IMR-90 (cell line): ENCODE data around the gene CNPY4. TPM values are rescaled to one million over a fixed set of nuclear protein-coding genes. Genes with fewer than 3 reads are reported as not detected.

Experiments used
- ATAC-seq: fragments of 200-7000 bp; cut with Tn5 transposase; 2 replicates; pipeline ENCODE4 v1.9.1; 2020; ENCODE audit warnings: low read depth, mild to moderate bottlenecking, moderate library complexity
- BruUV-seq: library from RNA; stranded (reverse); fragments of 400-500 nt; replicated peaks from 2 replicates; lab custom pipeline; 2021; lab: Mats Ljungman, UMichigan
- CTCF ChIA-PET: fragments of 300-600 bp; formaldehyde crosslinking; extraction: SDS; loops from one replicate; lab custom pipeline; 2021; ENCODE audit warnings: antibody characterized with exemption; lab: Yijun Ruan, JAX
- POLR2A ChIA-PET: fragments of 300-600 bp; sonication (Branson Sonifier 250); formaldehyde crosslinking; loops from one replicate; lab custom pipeline; 2022; ENCODE audit warnings: antibody characterized with exemption; ENCODE audit not compliant: unreplicated experiment; lab: Charles Lee
- DNase-seq: peaks from one replicate; pipeline ENCODE4 v3.0.0; 2013
- H2AFZ ChIP-seq: replicated peaks from 2 replicates; pipeline ENCODE3; 2013; ENCODE audit warnings: low read length, mild to moderate bottlenecking; ENCODE audit not compliant: poor library complexity
- H2AK5ac ChIP-seq: 2 replicates; pipeline ENCODE4 v1.6.1; 2013; ENCODE audit warnings: low read depth, low read length, inconsistent platforms
- H2AK9ac ChIP-seq: replicated peaks from 2 replicates; pipeline ENCODE3; 2013; ENCODE audit warnings: mild to moderate bottlenecking, low read depth, low read length, moderate library complexity; ENCODE audit not compliant: poor library complexity
- H2BK120ac ChIP-seq: 2 replicates; pipeline ENCODE4 v1.6.1; 2013; ENCODE audit warnings: low read depth, low read length, inconsistent platforms
- H2BK15ac ChIP-seq: 3 replicates; pipeline ENCODE4 v1.6.1; 2013; ENCODE audit warnings: low read depth, low read length, inconsistent platforms
- H2BK20ac ChIP-seq: 2 replicates; pipeline ENCODE4 v1.6.1; 2013; ENCODE audit warnings: low read depth, mild to moderate bottlenecking, inconsistent platforms, low read length, moderate library complexity
- H2BK5ac ChIP-seq: 2 replicates; pipeline ENCODE4 v1.6.1; 2013; ENCODE audit warnings: mild to moderate bottlenecking, low read depth, low read length, inconsistent platforms; ENCODE audit not compliant: poor library complexity, severe bottlenecking
- H3K14ac ChIP-seq: replicated peaks from 2 replicates; pipeline ENCODE4 v1.6.1; 2013; ENCODE audit warnings: low read depth, low read length, inconsistent platforms
- H3K18ac ChIP-seq: 2 replicates; pipeline ENCODE4 v1.6.1; 2013; ENCODE audit warnings: low read depth, low read length, control low read depth
- H3K23ac ChIP-seq: 2 replicates; pipeline ENCODE4 v1.6.1; 2013; ENCODE audit warnings: low read depth, low read length, inconsistent platforms
- H3K27ac ChIP-seq: 2 replicates; pipeline ENCODE4 v1.5.1; 2013; ENCODE audit warnings: mild to moderate bottlenecking, control low read depth, low read length; ENCODE audit not compliant: insufficient read depth
- H3K27me3 ChIP-seq: 2 replicates; pipeline ENCODE4 v1.6.1; 2013; ENCODE audit warnings: low read length; ENCODE audit not compliant: control insufficient read depth, insufficient read depth
- H3K36me3 ChIP-seq: 2 replicates; pipeline ENCODE4 v1.6.1; 2013; ENCODE audit warnings: low read length, mixed read lengths; ENCODE audit not compliant: control insufficient read depth, insufficient read depth
- H3K4ac ChIP-seq: 2 replicates; pipeline ENCODE4 v1.6.1; 2013; ENCODE audit warnings: low read depth, low read length, inconsistent platforms
- H3K4me1 ChIP-seq: 2 replicates; pipeline ENCODE4 v1.6.1; 2013; ENCODE audit warnings: low read length, mixed read lengths; ENCODE audit not compliant: control insufficient read depth, insufficient read depth
- H3K4me2 ChIP-seq: 2 replicates; pipeline ENCODE4 v1.6.1; 2013; ENCODE audit warnings: low read depth, mild to moderate bottlenecking, control low read depth, low read length, moderate library complexity
- H3K4me3 ChIP-seq: 2 replicates; pipeline ENCODE4 v1.5.1; 2013; ENCODE audit warnings: low read depth, mild to moderate bottlenecking, control low read depth, low read length, moderate library complexity; ENCODE audit not compliant: insufficient read depth
- H3K56ac ChIP-seq: 2 replicates; pipeline ENCODE4 v1.6.1; 2013; ENCODE audit warnings: low read length, inconsistent platforms; ENCODE audit not compliant: insufficient read depth; ENCODE audit errors: extremely low read depth
- H3K79me1 ChIP-seq, 2 experiments: 2 replicates each; pipeline ENCODE4 v1.6.1; 2013; ENCODE audit warnings: low read length in 2 of 2, inconsistent platforms in 1 of 2, low read depth in 1 of 2
- H3K9ac ChIP-seq: 2 replicates; pipeline ENCODE4 v1.6.1; 2013; ENCODE audit warnings: low read depth, low read length, control low read depth
- H3K9me1 ChIP-seq: 2 replicates; pipeline ENCODE4 v1.6.1; 2013; ENCODE audit warnings: low read length, inconsistent platforms; ENCODE audit not compliant: insufficient read depth
- H3K9me3 ChIP-seq: 2 replicates; pipeline ENCODE4 v1.6.1; 2013; ENCODE audit warnings: low read length; ENCODE audit not compliant: control insufficient read depth, insufficient read depth
- H4K20me1 ChIP-seq: 2 replicates; pipeline ENCODE4 v1.6.1; 2013; ENCODE audit warnings: low read length, inconsistent platforms; ENCODE audit not compliant: insufficient read depth
- H4K5ac ChIP-seq: 2 replicates; pipeline ENCODE4 v1.6.1; 2013; ENCODE audit warnings: mild to moderate bottlenecking, low read depth, low read length, control low read depth
- H4K8ac ChIP-seq, 2 experiments: 2 replicates each; pipeline ENCODE4 v1.6.1; 2013; ENCODE audit warnings: low read depth in 2 of 2, low read length in 2 of 2, control low read depth in 1 of 2, inconsistent platforms in 1 of 2
- H4K91ac ChIP-seq: 2 replicates; pipeline ENCODE4 v1.6.1; 2013; ENCODE audit warnings: low read depth, low read length, inconsistent platforms; ENCODE audit not compliant: insufficient read depth
- BHLHE40 ChIP-seq: fragments of 150-350 bp; IDR thresholded peaks from 2 replicates; pipeline ENCODE4 v1.6.1; 2016; ENCODE audit warnings: mild to moderate bottlenecking, low read depth, low read length
- CTCF ChIP-seq: conservative IDR thresholded peaks from 2 replicates; pipeline ENCODE4 v1.5.1; 2012; ENCODE audit warnings: mild to moderate bottlenecking, low read depth, low read length, improper control_type of control experiment
- POLR2A ChIP-seq: IDR thresholded peaks from 2 replicates; pipeline ENCODE4 v1.6.1; 2012; ENCODE audit warnings: mild to moderate bottlenecking, low read depth, low read length
- RCOR1 ChIP-seq: IDR thresholded peaks from 2 replicates; pipeline ENCODE4 v1.6.1; 2012; ENCODE audit warnings: mild to moderate bottlenecking, low read length, improper control_type of control experiment; ENCODE audit not compliant: insufficient replicate concordance
- RFX5 ChIP-seq: IDR thresholded peaks from 2 replicates; pipeline ENCODE4 v1.8.0; 2012; ENCODE audit warnings: low read depth, mild to moderate bottlenecking, low read length, moderate library complexity
- WGBS, 2 experiments: methylation state at CpG; one replicate each; pipeline versions ENCODE4 v1.1.5 to v1.1.7; 2013; ENCODE audit warnings: missing lambda C conversion rate in 2 of 2; ENCODE audit not compliant: insufficient read length in 1 of 2; ENCODE audit errors: extremely low coverage in 2 of 2; 5-methylcytosine and 5-hydroxymethylcytosine counted together
- dilution Hi-C: fragments of 300-500 bp; cut with HindIII; formaldehyde crosslinking; loops from one replicate; pipeline ENCODE4 v1.14.3; 2018; ENCODE audit warnings: low sequenced_read_pairs; ENCODE audit not compliant: unreplicated experiment
- in situ Hi-C: fragments of 300-500 bp; cut with MboI; formaldehyde crosslinking; loops from 3 replicates; pipeline ENCODE4 v1.14.3; 2019; ENCODE audit warnings: low sequenced_read_pairs, inconsistent platforms, mixed read lengths
- intact Hi-C: fragments of 100-400 bp; cut with micrococcal nuclease; formaldehyde crosslinking; loops from 2 replicates; pipeline ENCODE4 v1.10.0; 2022
- polyA plus RNA-seq, 3 experiments: library from polyadenylated mRNA; depleted of rRNA; stranded (reverse); fragments of >200 nt; gene quantifications; 2 replicates each; pipeline ENCODE4 v1.2.3, GENCODE V29; 2012; ENCODE audit warnings: low replicate concordance in 1 of 3
- total RNA-seq: library from RNA; depleted of rRNA; stranded (reverse); fragments of >200 nt; gene quantifications from 2 replicates; pipeline ENCODE4 v1.2.3, GENCODE V29; 2012

Gene CNPY4
- total and polyA plus RNA-seq, 2 of the 4 experiments (the other 2 are of a cell fraction), result 13.3 to 21.9 TPM

DNA sequence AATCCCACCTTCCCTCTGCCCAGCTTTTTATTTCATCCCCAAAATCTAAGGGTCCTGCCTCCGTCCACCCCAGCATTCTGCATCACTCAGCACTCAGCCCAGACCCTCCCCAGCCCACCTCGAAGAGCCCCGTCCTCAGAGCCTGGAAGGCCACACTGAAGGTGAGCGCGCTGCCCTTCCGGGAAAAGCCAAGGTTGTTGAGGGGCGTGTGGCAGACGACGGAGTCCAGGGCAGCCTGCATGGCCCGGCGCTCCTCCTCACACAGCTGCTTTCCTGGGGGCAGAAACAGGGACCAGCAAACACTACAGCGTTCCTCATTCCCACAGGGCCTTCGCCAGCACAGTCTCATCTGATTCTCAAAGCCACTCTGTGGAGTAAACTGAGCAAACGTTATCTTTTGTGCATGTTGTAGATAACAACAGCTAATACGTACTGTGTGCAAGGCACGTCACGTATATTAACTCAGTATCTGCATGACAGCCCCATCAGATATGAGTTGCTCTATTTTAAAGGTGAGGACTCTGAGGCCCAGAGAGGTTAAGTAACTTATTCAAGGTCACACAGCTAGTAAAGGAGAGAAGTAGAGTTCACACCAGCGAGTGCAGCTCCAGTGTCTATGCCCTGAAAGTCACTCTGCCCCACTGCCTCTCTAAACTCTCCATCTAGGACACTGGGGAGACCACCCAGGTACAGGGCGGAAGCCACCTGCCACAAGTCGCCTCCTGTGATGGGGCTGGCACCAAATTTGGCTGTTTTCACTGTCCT, 36.3 kb downstream of the CNPY4 start:
- no peak overlapping the region for H4K91ac ChIP-seq
- no peak overlapping the region for H3K4me2 ChIP-seq
- no TSS peak for BruUV-seq
- no peak overlapping the region for H3K4ac ChIP-seq
- H3K27ac ChIP-seq, result no peak overlapping the region
- no peak for ATAC-seq
- WGBS, 2 experiments, result 89% methylated on average over 9 of the region's 20 CpGs; no CpG with 5 or more reads in 1 of the 2 experiments
- dilution Hi-C loops (no loop called here), in situ Hi-C loops (no loop called here), intact Hi-C loops (no loop called here)
- H2BK20ac ChIP-seq, result no peak overlapping the region
- H3K14ac ChIP-seq, result no peak overlapping the region
- H3K4me3 ChIP-seq, result no peak overlapping the region
- H2BK15ac ChIP-seq, result no peak overlapping the region
- peaks cover 23% of the 10 kb centered on the region for H4K20me1 ChIP-seq
- H2BK5ac ChIP-seq, result no peak overlapping the region
- H3K23ac ChIP-seq, result no peak overlapping the region
- H2BK120ac ChIP-seq, result no peak overlapping the region
- H3K18ac ChIP-seq, result no peak overlapping the region
- TF ChIP-seq RFX5 (no peak), BHLHE40 (no peak), CTCF (no peak), POLR2A (no peak), RCOR1 (no peak)
- H3K27me3 ChIP-seq, result no peaks in the 10 kb centered on the region
- H3K9me3 ChIP-seq, result no peaks in the 10 kb centered on the region
- H3K56ac ChIP-seq, result no peak overlapping the region
- H2AK5ac ChIP-seq, result no peak overlapping the region
- POLR2A ChIA-PET, result no interaction called here
- H4K5ac ChIP-seq, result no peak overlapping the region
- CTCF ChIA-PET, result no interaction called here
- peaks cover 2% of the 10 kb centered on the region; the same call in 1 of the 2 replicates for H3K9me1 ChIP-seq
- peaks cover 6% of the 10 kb centered on the region for H3K4me1 ChIP-seq
- no peak overlapping the region for H4K8ac ChIP-seq
- H3K9ac ChIP-seq, result no peak overlapping the region
- H2AK9ac ChIP-seq, result no peak overlapping the region
- peaks cover 42% of the 10 kb centered on the region for H3K36me3 ChIP-seq
- no peak for DNase-seq
- H3K79me1 ChIP-seq, result peaks cover 19 to 65% of the 10 kb centered on the region in 2 experiments
- H2AFZ ChIP-seq, result no peak overlapping the region
